ENCODE results near the gene P2RX1.
A peak's percentile ranks its signal among the peaks of the same experiment; 100 is the strongest.

The P2RX1 gene

GRCh38 chr17:3923466-3924190 is 7.4 kb upstream of the P2RX1 start:
- peak; percentile 54 for DNase-seq

- DNase-seq: no peak
These were observed 6.5 kb upstream of the P2RX1 start for GRCh38 chr17:3922765-3923164.

- peak; percentile 26 for DNase-seq
These were observed 5.4 kb upstream of the P2RX1 start for GRCh38 chr17:3921502-3922319.

- peak; percentile 38 for DNase-seq
These were observed 4.7 kb upstream of the P2RX1 start for GRCh38 chr17:3921006-3921405.

GRCh38 chr17:3919123-3919624 is 2.9 kb upstream of the P2RX1 start:
- no peak for DNase-seq

GRCh38 chr17:3918372-3919122 is 2.3 kb upstream of the P2RX1 start:
- DNase-seq: peak; percentile 37

- DNase-seq: no peak
These were observed 1.2 kb upstream of the P2RX1 start for GRCh38 chr17:3917391-3917931.

GRCh38 chr17:3916825-3917224 is 560 bp upstream of the P2RX1 start:
- DNase-seq: no peak

GRCh38 chr17:3915581-3915994 is 677 bp downstream of the P2RX1 start:
- DNase-seq: no peak

- DNase-seq: no peak
These were observed 2.0 kb downstream of the P2RX1 start for GRCh38 chr17:3914312-3914670.

GRCh38 chr17:3913531-3914311 is 2.5 kb downstream of the P2RX1 start:
- DNase-seq: peak; percentile 81

GRCh38 chr17:3912827-3913226 is 3.4 kb downstream of the P2RX1 start:
- DNase-seq: no peak

- DNase-seq: peak; percentile 80
These were observed 4.8 kb downstream of the P2RX1 start for GRCh38 chr17:3911271-3912053.

GRCh38 chr17:3910420-3911270 is 5.6 kb downstream of the P2RX1 start:
- no peak for DNase-seq

GRCh38 chr17:3909257-3909656 is 7.0 kb downstream of the P2RX1 start:
- no peak for DNase-seq

GRCh38 chr17:3907483-3908216 is 8.6 kb downstream of the P2RX1 start:
- peak; percentile 44 for DNase-seq

GRCh38 chr17:3906881-3907280 is 9.4 kb downstream of the P2RX1 start:
- no peak for DNase-seq

GRCh38 chr17:3905017-3905520 is 11.2 kb downstream of the P2RX1 start:
- peak; percentile 73 for DNase-seq

GRCh38 chr17:3904501-3904900 is 11.8 kb downstream of the P2RX1 start:
- DNase-seq: no peak

Data from DMS53 (cell line).